ENCODE data around the gene PIP4P1.
"Not testable (repeated sequence)": the region's sequence is repeated elsewhere in the genome, so short reads cannot be mapped to it uniquely, and the experiment has no call there.

The PIP4P1 gene

DNA sequence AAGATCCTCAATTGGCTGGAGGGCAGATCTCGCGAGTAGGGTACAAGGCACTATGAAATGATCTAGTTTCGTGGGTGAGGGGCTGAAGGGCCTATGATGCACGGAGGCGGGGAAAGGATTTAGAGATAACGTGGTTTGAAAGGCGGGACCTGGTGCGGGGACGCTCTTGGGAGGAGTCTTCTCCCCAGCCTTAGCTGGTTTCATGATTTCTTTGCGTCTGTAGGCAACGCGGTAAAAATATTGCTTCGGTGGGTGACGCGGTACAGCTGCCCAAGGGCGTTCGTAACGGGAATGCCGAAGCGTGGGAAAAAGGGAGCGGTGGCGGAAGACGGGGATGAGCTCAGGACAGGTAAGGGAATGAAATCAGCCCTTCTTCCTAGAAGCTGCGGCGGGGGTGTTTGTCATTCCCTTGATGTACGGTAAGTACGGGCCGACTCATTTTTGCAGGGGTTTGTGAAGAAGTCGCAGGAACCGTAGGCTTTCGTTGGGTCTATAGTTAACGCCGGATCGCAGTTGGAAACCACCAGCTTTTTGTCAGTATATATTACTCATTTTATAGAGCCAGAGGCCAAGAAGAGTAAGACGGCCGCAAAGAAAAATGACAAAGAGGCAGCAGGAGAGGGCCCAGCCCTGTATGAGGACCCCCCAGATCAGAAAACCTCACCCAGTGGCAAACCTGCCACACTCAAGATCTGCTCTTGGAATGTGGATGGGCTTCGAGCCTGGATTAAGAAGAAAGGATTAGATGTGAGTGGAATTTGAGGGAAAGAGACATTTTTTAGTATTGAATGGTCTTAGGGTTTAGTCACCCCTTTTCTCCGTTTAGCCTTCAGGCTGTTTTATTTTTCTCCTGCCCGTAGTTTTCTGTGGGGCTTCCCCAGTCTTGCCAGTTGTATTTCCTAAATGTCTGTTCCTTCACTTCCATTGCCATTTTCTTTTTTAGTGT, 5.6 kb downstream of the PIP4P1 start:
- Histone ChIP-seq H4K20me1 (ENCODE audit: insufficient read depth, low read length) (peaks cover 3% of the 10 kb centered on the region; the same call in 1 of the 2 replicates), H3K27me3 (replicated peaks; ENCODE audit: insufficient read depth, low read length) (no peaks in the 10 kb centered on the region), H3K79me2 (ENCODE audit: low read length) (peaks cover 37% of the 10 kb centered on the region), H3K27ac (ENCODE audit: low read length) (peak overlapping the region; percentile 91), H3K4me2 (ENCODE audit: low read depth, low read length) (peak overlapping the region; percentile 68), H2AFZ (ENCODE audit: low read length) (peak overlapping the region; percentile 70), H3K36me3 (replicated peaks; ENCODE audit: insufficient read depth, low read length) (no peaks in the 10 kb centered on the region), H3K4me3 (ENCODE audit: low read length) (peak overlapping the region; percentile 80), H3K4me1 (ENCODE audit: low read length) (0 out of 2 replicates have a peak, but pooled peaks cover 4% of the 10 kb centered on the region), H3F3A (ENCODE audit: insufficient read depth, low read length) (peaks cover 14% of the 10 kb centered on the region; the same call in 1 of the 2 replicates), H3K9me2 (replicated peaks; ENCODE audit: insufficient read depth, low read length) (no peaks in the 10 kb centered on the region), H3K9me3 (replicated peaks; ENCODE audit: insufficient read depth, low read length) (no peaks in the 10 kb centered on the region), H3K9ac (ENCODE audit: low read length) (peak overlapping the region; percentile 90)
- DNase-seq, result no peak
- TF ChIP-seq CTCF (IDR thresholded peaks at IDR 0.05; ENCODE audit: low read length) (no peak), EZH2 (optimal IDR thresholded peaks at IDR 0.05; ENCODE audit: low read depth, low read length) (no peak), EZH2phosphoT487 (IDR thresholded peaks at IDR 0.05; ENCODE audit: low read length) (no peak)

GRCh38 chr14:20454516-20455354, 6.5 kb downstream of the PIP4P1 start, which contains the start of the genes APEX1 and OSGEP:
Gene APEX1, plus strand, starts transcription at chr14:20455226. Its CDS starts 420 bp downstream, at chr14:20455646.
Gene OSGEP, minus strand, starts transcription at chr14:20454812. Its CDS starts 129 bp downstream, at chr14:20454683.
- Histone ChIP-seq H3K27ac (ENCODE audit: low read length) (peak within 1 kb of the TSS; percentile 91), H3K9me3 (replicated peaks; ENCODE audit: insufficient read depth, low read length) (no peaks in the 10 kb centered on the region), H4K20me1 (ENCODE audit: insufficient read depth, low read length) (peaks cover 3% of the 10 kb centered on the region; the same call in 1 of the 2 replicates), H3K9me2 (replicated peaks; ENCODE audit: insufficient read depth, low read length) (no peaks in the 10 kb centered on the region), H3K9ac (ENCODE audit: low read length) (peak within 1 kb of the TSS; percentile 90), H3K79me2 (ENCODE audit: low read length) (peaks cover 32% of the 10 kb centered on the region), H2AFZ (ENCODE audit: low read length) (peak within 1 kb of the TSS; percentile 70), H3K27me3 (replicated peaks; ENCODE audit: insufficient read depth, low read length) (no peaks in the 10 kb centered on the region), H3F3A (ENCODE audit: insufficient read depth, low read length) (peaks cover 5% of the 10 kb centered on the region; the same call in 1 of the 2 replicates), H3K36me3 (replicated peaks; ENCODE audit: insufficient read depth, low read length) (no peaks in the 10 kb centered on the region), H3K4me3 (ENCODE audit: low read length) (peak within 1 kb of the TSS; percentile 80), H3K4me1 (ENCODE audit: low read length) (no peaks in the 10 kb centered on the region), H3K4me2 (ENCODE audit: low read depth, low read length) (peak within 1 kb of the TSS; percentile 68)
- peak; percentile 96 for DNase-seq
- no peak for TF ChIP-seq EZH2 (optimal IDR thresholded peaks at IDR 0.05; ENCODE audit: low read depth, low read length)
- TF ChIP-seq CTCF (IDR thresholded peaks at IDR 0.05; ENCODE audit: low read length), result no peak
- no peak for TF ChIP-seq EZH2phosphoT487 (IDR thresholded peaks at IDR 0.05; ENCODE audit: low read length)

DNA sequence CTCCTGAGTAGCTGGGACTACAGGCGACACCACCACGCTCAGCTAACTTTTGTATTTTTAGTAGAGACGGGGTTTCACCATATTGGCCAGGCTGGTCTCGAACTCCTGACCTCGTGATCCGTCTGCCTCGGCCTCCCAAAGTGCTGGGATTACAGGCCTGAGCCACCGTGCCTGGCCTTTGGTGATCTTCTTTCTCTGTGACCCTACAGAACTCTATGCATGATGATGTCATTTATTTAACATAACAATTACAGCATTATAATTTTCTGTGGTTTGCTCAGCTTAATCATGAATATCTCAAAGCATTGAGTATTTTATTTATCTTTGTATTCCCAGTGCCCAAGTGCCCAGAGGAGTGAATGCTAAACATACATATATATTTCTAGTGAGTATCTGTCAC, 8.4 kb downstream of the PIP4P1 start:
- H3K4me3 ChIP-seq (ENCODE audit: low read length); H3K9me2 ChIP-seq (replicated peaks; ENCODE audit: insufficient read depth, low read length); H3K9ac ChIP-seq (ENCODE audit: low read length); H4K20me1 ChIP-seq (ENCODE audit: insufficient read depth, low read length); H2AFZ ChIP-seq (ENCODE audit: low read length); DNase-seq; H3K4me2 ChIP-seq (ENCODE audit: low read depth, low read length); H3F3A ChIP-seq (ENCODE audit: insufficient read depth, low read length); H3K27ac ChIP-seq (ENCODE audit: low read length); H3K27me3 ChIP-seq (replicated peaks; ENCODE audit: insufficient read depth, low read length); H3K36me3 ChIP-seq (replicated peaks; ENCODE audit: insufficient read depth, low read length); H3K4me1 ChIP-seq (ENCODE audit: low read length); H3K9me3 ChIP-seq (replicated peaks; ENCODE audit: insufficient read depth, low read length): not testable (repeated sequence)
- peaks cover 31% of the 10 kb centered on the region for H3K79me2 ChIP-seq (ENCODE audit: low read length)

All from MM.1S (cell line).